GM21737 (cell line): ENCODE results near the gene MBL2.

Experiments used
- ATAC-seq: cut with Tn5 transposase; IDR thresholded peaks from one replicate; pipeline ENCODE4 v1.9.1; 2021; ENCODE audit warnings: mild to moderate bottlenecking, moderate library complexity; ENCODE audit not compliant: unreplicated experiment

Gene MBL2

DNA sequence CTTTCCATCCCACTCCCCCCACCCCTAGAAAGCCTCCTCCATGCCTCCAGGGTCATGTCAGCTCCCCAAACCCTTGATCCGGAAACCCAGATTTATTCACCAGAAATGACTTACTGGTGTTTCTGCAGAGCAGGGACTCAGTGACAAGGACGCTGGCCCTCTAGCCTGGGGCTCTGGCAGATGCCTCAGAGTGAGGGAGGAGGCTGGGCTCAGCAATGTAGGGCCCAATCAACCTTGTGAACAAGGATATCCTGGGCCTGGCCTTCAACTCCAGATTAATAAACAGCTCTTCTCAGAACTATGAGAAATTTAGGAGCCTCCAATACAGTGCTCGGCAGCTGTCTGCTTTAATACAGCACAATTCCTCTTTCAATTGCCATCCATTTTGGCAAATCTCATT is at the start of gene MBL2:
TSS of gene MBL2 (minus strand) at position 162 of the 400 bp plus-strand sequence. CDS start 1,149 bp downstream, outside the sequence.
- no peak for ATAC-seq

DNA sequence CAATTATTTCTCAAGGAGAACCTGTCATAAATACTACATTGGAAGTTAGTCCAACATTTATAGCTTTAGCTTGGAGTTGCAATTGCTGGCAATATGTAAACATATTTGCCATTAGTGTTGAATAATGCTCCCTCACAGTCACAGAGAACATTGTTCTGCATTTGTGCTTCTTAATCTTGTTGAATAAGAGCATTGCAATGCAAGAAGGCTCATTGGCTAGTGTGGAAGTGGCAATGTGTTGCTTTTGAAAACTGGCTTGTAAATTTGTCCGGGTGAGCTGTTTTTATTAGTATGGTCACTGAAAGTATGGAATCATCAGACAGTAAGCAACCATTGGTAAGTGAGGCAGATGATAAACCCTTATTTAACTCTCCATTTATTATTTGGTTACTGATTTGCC is 47.7 kb upstream of the MBL2 start:
- no peak for ATAC-seq

- ATAC-seq = peak; percentile 96
These were observed 45.4 kb upstream of the MBL2 start for GRCh38 chr10:52818019-52818418.

DNA sequence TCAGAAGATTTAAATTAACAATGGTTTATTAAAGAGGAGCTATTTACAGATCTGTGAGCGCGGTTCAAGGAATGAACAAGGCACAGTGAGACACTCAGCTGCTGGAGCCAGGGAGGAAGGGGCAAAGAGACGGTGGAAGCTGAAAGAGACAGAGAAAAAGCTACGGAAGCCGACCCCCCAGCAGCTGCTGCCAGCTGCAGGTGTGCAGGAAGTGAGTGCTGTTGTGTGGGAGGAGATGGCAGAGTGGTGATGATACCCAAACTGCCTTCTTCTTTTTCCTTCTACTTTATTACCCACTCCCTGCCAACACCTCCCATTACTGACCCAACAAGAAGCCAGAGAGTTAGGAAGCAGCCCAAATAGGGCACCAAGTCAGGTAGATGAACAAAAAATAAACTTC is 41.9 kb upstream of the MBL2 start:
- peak; percentile 34 for ATAC-seq

DNA sequence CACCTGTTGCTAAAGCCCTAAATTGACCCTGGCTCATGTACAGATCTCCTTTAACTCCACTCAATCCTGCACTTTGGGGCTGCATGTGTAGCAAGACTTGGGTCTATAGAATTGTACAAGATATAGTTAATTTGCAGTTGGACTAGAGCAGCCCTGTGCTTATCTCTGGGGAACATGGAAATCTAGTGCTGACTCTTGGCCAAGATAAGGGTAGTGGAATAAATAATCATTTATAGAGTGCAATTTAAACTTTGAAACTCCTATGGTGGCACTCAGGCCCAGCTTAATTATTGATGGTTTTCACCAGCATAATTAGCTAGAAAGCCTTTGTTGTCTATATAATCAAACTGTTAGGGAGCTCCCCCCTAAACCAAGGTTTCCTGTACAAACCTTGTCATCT is 39.2 kb upstream of the MBL2 start:
- no peak for ATAC-seq

- no peak for ATAC-seq
These were observed 38.2 kb upstream of the MBL2 start for GRCh38 chr10:52810761-52811160.

GRCh38 chr10:52807803-52808202 is 35.2 kb upstream of the MBL2 start:
- no peak for ATAC-seq

GRCh38 chr10:52805414-52806285 is 33.1 kb upstream of the MBL2 start:
- no peak for ATAC-seq

DNA sequence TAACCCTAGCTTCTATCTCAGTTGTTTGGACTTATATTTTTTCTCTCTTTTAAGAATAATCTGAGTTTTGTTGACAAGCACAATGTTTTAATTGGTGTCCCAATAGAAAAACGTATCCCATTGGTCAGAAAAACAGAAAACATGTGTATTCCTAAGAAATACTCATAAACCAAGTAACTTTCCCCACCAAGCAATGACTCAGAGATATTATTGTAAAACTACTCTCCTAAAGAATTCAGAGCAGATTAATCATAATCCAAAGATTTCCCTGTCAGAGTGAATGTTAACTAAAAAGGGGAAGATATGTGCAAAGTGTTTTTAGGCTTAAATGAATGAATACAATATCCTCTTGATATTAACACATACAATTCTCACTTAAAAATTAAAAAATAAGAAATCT is 29.4 kb upstream of the MBL2 start:
- ATAC-seq = no peak

- ATAC-seq = no peak
These were observed 13.5 kb upstream of the MBL2 start for GRCh38 chr10:52786098-52786497.

- no peak for ATAC-seq
These were observed 12.8 kb upstream of the MBL2 start for GRCh38 chr10:52785418-52785817.

GRCh38 chr10:52783726-52784125 is 11.1 kb upstream of the MBL2 start:
- ATAC-seq = no peak

DNA sequence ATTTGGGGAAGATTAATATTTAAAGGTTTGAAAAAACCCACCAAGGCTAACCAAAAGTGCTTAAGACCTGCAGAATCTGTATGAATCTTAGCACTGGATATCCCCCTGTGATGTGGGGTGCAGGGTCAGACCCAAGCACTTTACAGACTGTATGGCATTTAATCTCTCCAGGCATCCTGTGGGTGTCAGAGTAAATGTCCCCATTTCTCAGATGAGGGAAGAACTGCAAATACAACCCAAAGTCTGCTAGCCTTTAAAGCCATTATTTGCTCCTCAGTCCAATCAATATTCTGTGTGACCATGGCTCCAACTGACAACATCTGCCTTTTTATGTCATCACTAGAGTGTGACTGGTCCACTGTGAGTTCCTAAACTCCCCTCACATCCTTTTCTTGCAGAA is 10.0 kb upstream of the MBL2 start:
- ATAC-seq = no peak

GRCh38 chr10:52780391-52781155 is 8.0 kb upstream of the MBL2 start:
- no peak for ATAC-seq

DNA sequence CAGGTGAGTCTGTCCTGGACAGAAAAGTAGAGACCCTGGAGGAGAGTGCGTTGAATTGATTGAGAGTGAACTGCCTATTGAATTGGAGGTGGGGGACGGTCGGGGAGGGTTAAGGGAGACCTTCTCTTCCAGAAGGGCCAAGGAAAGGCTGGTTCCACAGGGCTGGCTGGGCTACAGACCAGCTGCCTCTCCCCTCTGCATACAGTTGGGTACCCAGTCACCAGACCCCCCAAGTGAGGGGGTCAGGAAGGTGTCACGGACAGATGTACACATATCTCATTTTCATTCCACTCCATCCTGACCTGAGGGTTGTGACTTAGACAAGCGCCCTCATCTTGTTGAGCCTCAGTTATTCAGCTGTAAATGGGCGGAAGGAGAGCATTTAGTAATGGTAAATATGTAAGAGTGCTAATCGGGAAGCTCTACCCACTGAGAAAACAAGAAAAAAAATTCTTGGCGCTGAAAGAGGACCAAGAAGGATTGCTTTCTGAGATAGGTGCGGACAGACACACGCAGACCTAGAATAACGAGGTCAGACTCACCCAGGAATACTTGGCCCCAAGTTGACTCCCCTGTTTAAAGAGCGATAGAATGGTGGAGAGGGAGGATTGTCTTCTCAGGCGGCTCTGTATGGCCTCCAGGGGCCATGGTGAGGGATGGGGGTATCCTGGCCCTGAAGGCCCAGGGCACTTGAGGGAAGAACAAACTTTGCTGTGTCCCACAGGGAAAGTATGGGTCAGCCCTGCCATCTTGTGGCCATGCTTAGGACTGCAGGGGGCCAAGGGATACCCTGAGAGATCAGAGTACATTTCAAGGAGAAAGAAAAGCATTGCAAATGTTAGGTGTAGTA is 7.2 kb upstream of the MBL2 start:
- peak; percentile 79 for ATAC-seq

- no peak for ATAC-seq
These were observed 6.2 kb upstream of the MBL2 start for GRCh38 chr10:52778511-52779392.

DNA sequence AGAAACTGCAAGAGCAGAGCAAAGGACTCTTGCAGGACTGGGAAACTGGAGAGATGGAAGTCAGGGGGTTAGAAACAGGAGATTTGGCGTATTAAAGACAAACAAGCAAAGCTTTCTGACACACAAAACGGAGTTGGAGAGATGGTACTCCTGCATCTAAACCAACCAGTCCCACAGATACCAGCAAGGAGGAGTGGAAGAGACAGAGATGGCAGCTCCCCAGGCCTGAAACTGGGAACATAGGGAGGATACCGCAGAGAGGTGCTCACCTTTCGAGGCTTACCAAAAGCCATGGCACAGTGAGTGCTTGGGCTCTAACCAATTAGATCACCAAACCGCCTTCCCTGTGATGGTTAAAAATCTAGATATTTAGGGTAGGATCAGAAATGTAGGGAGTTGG is 4.8 kb upstream of the MBL2 start:
- ATAC-seq = no peak

- ATAC-seq = no peak
These were observed 3.9 kb upstream of the MBL2 start for GRCh38 chr10:52776471-52776903.

DNA sequence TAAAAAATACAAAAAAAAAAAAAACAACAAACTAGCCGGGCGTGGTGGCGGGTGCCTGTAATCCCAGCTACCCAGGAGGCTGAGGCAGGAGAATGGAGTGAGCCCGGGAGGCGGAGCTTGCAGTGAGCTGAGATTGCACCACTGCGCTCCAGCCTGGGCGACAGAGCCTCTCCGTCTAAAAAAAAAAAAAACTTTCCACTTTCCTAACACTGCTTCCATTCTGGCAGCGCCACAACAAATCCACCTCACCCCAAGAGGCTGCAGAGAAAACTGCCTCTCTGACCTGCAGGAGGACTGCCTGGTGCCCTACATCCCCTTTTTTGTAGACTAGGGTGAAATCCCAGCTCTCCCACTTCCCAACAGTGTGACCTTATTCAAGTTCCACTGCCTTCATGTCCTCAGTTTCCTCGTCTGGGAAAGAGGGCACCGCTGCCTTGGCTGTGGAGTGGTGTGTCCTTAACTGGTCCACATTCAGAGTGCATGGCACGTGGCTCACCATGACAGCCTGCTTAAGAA is 2.6 kb upstream of the MBL2 start:
- ATAC-seq = no peak

DNA sequence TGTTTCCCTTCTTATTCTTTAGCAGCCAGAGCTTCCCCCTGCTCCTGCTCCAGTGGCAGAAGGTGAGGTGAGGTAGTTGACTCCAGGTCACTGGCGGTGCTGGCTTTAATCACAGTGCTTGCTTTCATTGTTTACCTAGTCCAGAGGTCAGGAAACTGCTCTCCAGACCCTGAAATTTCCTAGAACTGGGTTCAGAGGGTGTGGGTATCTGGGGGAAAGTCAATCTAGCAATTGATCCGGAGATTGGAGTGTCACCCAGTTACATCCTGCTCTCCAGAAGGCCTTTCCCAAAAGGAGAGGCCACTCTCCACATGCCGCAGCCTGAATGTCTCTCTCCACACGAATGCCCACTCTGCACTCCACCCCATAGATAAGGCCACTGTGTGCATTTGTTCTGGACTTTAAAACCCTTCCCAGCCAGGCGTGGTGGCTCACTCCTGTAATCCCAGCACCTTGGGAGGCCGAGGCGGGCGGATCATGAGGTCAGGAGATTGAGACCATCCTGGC is 2.1 kb upstream of the MBL2 start:
- ATAC-seq = no peak
